Panc1 (cell line): Measurements from ENCODE around the gene SMCO3. TPM values are rescaled to one million over a fixed set of nuclear protein-coding genes. Genes with fewer than 3 reads are reported as not detected.
A peak's percentile ranks its signal among the peaks of the same experiment; 100 is the strongest.
"Not testable (repeated sequence)": the region's sequence is repeated elsewhere in the genome, so short reads cannot be mapped to it uniquely, and the experiment has no call there.

ENCODE experiments used
- ATAC-seq: fragments of 200-7000 bp; cut with Tn5 transposase; 2 replicates; pipeline ENCODE4 v1.9.1; 2020; ENCODE audit warnings: mild to moderate bottlenecking, moderate library complexity
- BruUV-seq: library from RNA; stranded (reverse); fragments of 400-500 nt; replicated peaks from 2 replicates; lab custom pipeline; 2021; lab: Mats Ljungman, UMichigan
- CTCF ChIA-PET: fragments of 300-600 bp; sonication (Branson Sonifier 250); formaldehyde crosslinking; loops from one replicate; lab custom pipeline; 2022; ENCODE audit warnings: antibody characterized with exemption; lab: Charles Lee
- POLR2A ChIA-PET: fragments of 300-600 bp; sonication (Branson Sonifier 250); formaldehyde crosslinking; loops from one replicate; lab custom pipeline; 2022; ENCODE audit warnings: antibody characterized with exemption; lab: Charles Lee
- DNase-seq: peaks from one replicate; pipeline ENCODE4 v3.0.0-alpha.2; 2010; ENCODE audit warnings: low read depth, low spot score
- H3K27ac ChIP-seq: 2 replicates; pipeline ENCODE4 v1.5.1; 2011; ENCODE audit warnings: mild to moderate bottlenecking, low read length, inconsistent platforms
- H3K27me3 ChIP-seq: fragments of 200-500 bp; sonication (Bioruptor generic); 2 replicates; pipeline ENCODE4 v1.6.0; 2014; ENCODE audit warnings: low read length, inconsistent platforms; ENCODE audit not compliant: control insufficient read depth, insufficient read depth
- H3K36me3 ChIP-seq: fragments of 200-500 bp; sonication (Bioruptor generic); 2 replicates; pipeline ENCODE4 v1.5.1; 2014; ENCODE audit warnings: inconsistent platforms, mild to moderate bottlenecking, low read length, moderate library complexity; ENCODE audit not compliant: control insufficient read depth, insufficient read depth
- H3K4me1 ChIP-seq: 2 replicates; pipeline ENCODE4 v1.5.1; 2011; ENCODE audit warnings: inconsistent platforms, mild to moderate bottlenecking, low read length, moderate library complexity; ENCODE audit not compliant: control insufficient read depth, insufficient read depth
- H3K4me3 ChIP-seq, 2 experiments: 2 replicates each; pipeline ENCODE4 v1.5.1; 2011 to 2012; ENCODE audit warnings: low read depth in 2 of 2, low read length in 2 of 2, mild to moderate bottlenecking in 2 of 2, inconsistent platforms in 1 of 2, moderate library complexity in 1 of 2
- H3K9me3 ChIP-seq: fragments of 200-500 bp; sonication (Bioruptor generic); 2 replicates; pipeline ENCODE4 v1.5.1; 2014; ENCODE audit warnings: low read depth, mild to moderate bottlenecking, inconsistent platforms, low read length, moderate library complexity; ENCODE audit not compliant: control insufficient read depth, insufficient read depth
- CTCF ChIP-seq: fragments of 450-650 bp; IDR thresholded peaks from 2 replicates; pipeline ENCODE4 v1.5.1; 2017; ENCODE audit warnings: mild to moderate bottlenecking
- POLR2AphosphoS5 ChIP-seq: IDR thresholded peaks from 2 replicates; pipeline ENCODE4 v1.6.1; 2012; ENCODE audit warnings: mild to moderate bottlenecking, low read depth, low read length, moderate library complexity
- TCF7L2 ChIP-seq: IDR thresholded peaks from 2 replicates; pipeline ENCODE4 v1.6.1; 2011; ENCODE audit warnings: mild to moderate bottlenecking, low read depth, low read length, inconsistent platforms
- in situ Hi-C: cut with HindIII; loops from 2 replicates; pipeline ENCODE4 v1.10.0; 2016; ENCODE audit warnings: low sequenced_read_pairs, low pct_unique_long_range_greater_than_20kb
- intact Hi-C: fragments of 100-400 bp; cut with micrococcal nuclease; formaldehyde crosslinking; loops from one replicate; pipeline ENCODE4 v1.10.0; 2022; ENCODE audit not compliant: unreplicated experiment
- total RNA-seq: library from RNA; stranded (reverse); gene quantifications from one replicate; pipeline ENCODE4 v1.2.1, GENCODE V29; 2021; ENCODE audit not compliant: unreplicated experiment

Gene SMCO3
- total RNA-seq, 1 experiment from 2014 or later = not detected

- ATAC-seq, BruUV-seq, CTCF ChIA-PET, H3K9me3 ChIP-seq, intact Hi-C loops, H3K36me3 ChIP-seq, H3K4me3 ChIP-seq, H3K4me1 ChIP-seq, DNase-seq, H3K27ac ChIP-seq, in situ Hi-C loops, H3K27me3 ChIP-seq, POLR2A ChIA-PET: not testable (repeated sequence)
Measured at GRCh38 chr12:14759711-14760280, 54.2 kb downstream of the SMCO3 start.

- peak; percentile 66; the same call in 1 of the 2 replicates for ATAC-seq
- Histone ChIP-seq H3K9me3 (no peaks in the 10 kb centered on the region), H3K4me1 (no peaks in the 10 kb centered on the region; the same call in 1 of the 2 replicates), H3K27me3 (no peaks in the 10 kb centered on the region), H3K27ac (no peak overlapping the region), H3K4me3 (peak overlapping the region in 1 of 2 experiments; percentile 29; a peak in 3 of 4 replicates), H3K36me3 (no peaks in the 10 kb centered on the region)
- intact Hi-C loops (no loop called here), in situ Hi-C loops (no loop called here)
- ChIA-PET CTCF (interaction anchor here (0.5 to 0.6 kb wide), 2 partner anchors 10 to 754 kb away, joined by 3 read pairs; no protein-coding TSS in a partner anchor), POLR2A (no interaction called here)
- no peak for DNase-seq
- BruUV-seq = no TSS peak
- TF ChIP-seq POLR2AphosphoS5 (no peak), CTCF (peak; percentile 71), TCF7L2 (no peak)
Measured at GRCh38 chr12:14756334-14757143, 57.4 kb downstream of the SMCO3 start.

Other genes starting within 250 kb of the SMCO3 start
- gene PLBD1, start 246.3 kb downstream of the SMCO3 start, total RNA-seq = 37.8 TPM
- gene GUCY2C, start 117.6 kb downstream of the SMCO3 start, total RNA-seq = 0.13 TPM
- gene WBP11, start 10.7 kb downstream of the SMCO3 start, total RNA-seq = 47.3 TPM
- 0.54 TPM for gene C12orf60, start 10.5 kb downstream of the SMCO3 start, total RNA-seq
- gene ART4, start 29.3 kb upstream of the SMCO3 start, total RNA-seq = not detected
- gene MGP, start 71.7 kb upstream of the SMCO3 start, total RNA-seq = 0.72 TPM
- not detected for gene ERP27, start 124.4 kb upstream of the SMCO3 start, total RNA-seq
- gene ARHGDIB, start 147.4 kb upstream of the SMCO3 start, total RNA-seq = 1.6 TPM
- gene PDE6H, start 158.9 kb upstream of the SMCO3 start, total RNA-seq = not detected